Hematopoietic multipotent progenitor cell treated with erythropoietin and hydrocortisone succinate and interleukin-3 and kit ligand, for 8 days (in vitro differentiated cells): ENCODE measurements around the gene ID4.

Source experiments
- DNase-seq: peaks from one replicate; pipeline ENCODE4 v3.0.0-alpha.2; 2015

The ID4 gene

GRCh38 chr6:19836799-19837510 lies at the start of gene ID4:
Gene ID4 (plus strand): TSS chr6:19837370. CDS start chr6:19837755, 385 bp downstream.
- DNase-seq, result no peak

GRCh38 chr6:19788686-19789085 lies 48.5 kb upstream of the ID4 start:
- DNase-seq, result no peak

GRCh38 chr6:19789100-19789803 lies 47.9 kb upstream of the ID4 start:
- no peak for DNase-seq

GRCh38 chr6:19791267-19791666 lies 45.9 kb upstream of the ID4 start:
- DNase-seq, result no peak

- DNase-seq, result no peak
Measured at GRCh38 chr6:19795211-19795610, 42.0 kb upstream of the ID4 start.

- DNase-seq, result no peak
Measured at GRCh38 chr6:19796452-19796851, 40.7 kb upstream of the ID4 start.

GRCh38 chr6:19798362-19798761 lies 38.8 kb upstream of the ID4 start:
- DNase-seq, result no peak

GRCh38 chr6:19802656-19803055 lies 34.5 kb upstream of the ID4 start:
- no peak for DNase-seq

- DNase-seq, result no peak
Measured at GRCh38 chr6:19803331-19804204, 33.6 kb upstream of the ID4 start.

GRCh38 chr6:19804205-19805128 lies 32.7 kb upstream of the ID4 start:
- DNase-seq, result peak; percentile 80

- DNase-seq, result no peak
Measured at GRCh38 chr6:19805129-19805481, 32.1 kb upstream of the ID4 start.

GRCh38 chr6:19806971-19807396 lies 30.2 kb upstream of the ID4 start:
- no peak for DNase-seq

- DNase-seq, result no peak
Measured at GRCh38 chr6:19811397-19812079, 25.6 kb upstream of the ID4 start.

- peak; percentile 11 for DNase-seq
Measured at GRCh38 chr6:19812512-19813119, 24.6 kb upstream of the ID4 start.

GRCh38 chr6:19818805-19819204 lies 18.4 kb upstream of the ID4 start:
- DNase-seq, result no peak

GRCh38 chr6:19824058-19824807 lies 12.9 kb upstream of the ID4 start:
- no peak for DNase-seq

GRCh38 chr6:19827247-19827646 lies 9.9 kb upstream of the ID4 start:
- DNase-seq, result no peak

- DNase-seq, result no peak
Measured at GRCh38 chr6:19827903-19828302, 9.3 kb upstream of the ID4 start.

- DNase-seq, result no peak
Measured at GRCh38 chr6:19830171-19830570, 7.0 kb upstream of the ID4 start.

- no peak for DNase-seq
Measured at GRCh38 chr6:19831358-19831757, 5.8 kb upstream of the ID4 start.

GRCh38 chr6:19833947-19834346 lies 3.2 kb upstream of the ID4 start:
- DNase-seq, result no peak
